Neural crest cell (in vitro differentiated cells): Measurements from ENCODE around the gene KNTC1. TPM values are rescaled to one million over a fixed set of nuclear protein-coding genes. Genes with fewer than 3 reads are reported as not detected.

ENCODE experiments used
- DNase-seq: peaks from one replicate; pipeline ENCODE4 v3.0.0; 2021; ENCODE audit warnings: low read depth, mixed read lengths, low spot score
- H3K27ac Mint-ChIP-seq: one replicate; pipeline ENCODE4 v1.8.0; 2021; ENCODE audit warnings: mild to moderate bottlenecking, mixed read lengths; ENCODE audit not compliant: unreplicated experiment
- H3K27me3 Mint-ChIP-seq: 2 replicates; pipeline ENCODE4 v1.8.0; 2021; ENCODE audit warnings: low read depth, mild to moderate bottlenecking, mixed read lengths
- H3K36me3 Mint-ChIP-seq: 2 replicates; pipeline ENCODE4 v1.8.0; 2021; ENCODE audit warnings: low read depth, mild to moderate bottlenecking, mixed read lengths
- H3K4me1 Mint-ChIP-seq: 2 replicates; pipeline ENCODE4 v1.8.0; 2021; ENCODE audit warnings: mixed read lengths
- H3K4me3 Mint-ChIP-seq: one replicate; pipeline ENCODE4 v1.8.0; 2021; ENCODE audit warnings: mild to moderate bottlenecking, mixed read lengths
- H3K9me3 Mint-ChIP-seq: 2 replicates; pipeline ENCODE4 v1.8.0; 2021; ENCODE audit warnings: mixed read lengths
- CTCF ChIP-seq: fragments of 200-600 bp; sonication (generic); conservative IDR thresholded peaks from 2 replicates; pipeline ENCODE4 v1.5.0; 2021; ENCODE audit warnings: antibody characterized with exemption, mild to moderate bottlenecking
- total RNA-seq: library from RNA; stranded (reverse); gene quantifications from 2 replicates; pipeline ENCODE4 v1.2.1, GENCODE V29; 2021

KNTC1 gene
- total RNA-seq, 1 donor from 2014 or later, result 111 TPM

DNA sequence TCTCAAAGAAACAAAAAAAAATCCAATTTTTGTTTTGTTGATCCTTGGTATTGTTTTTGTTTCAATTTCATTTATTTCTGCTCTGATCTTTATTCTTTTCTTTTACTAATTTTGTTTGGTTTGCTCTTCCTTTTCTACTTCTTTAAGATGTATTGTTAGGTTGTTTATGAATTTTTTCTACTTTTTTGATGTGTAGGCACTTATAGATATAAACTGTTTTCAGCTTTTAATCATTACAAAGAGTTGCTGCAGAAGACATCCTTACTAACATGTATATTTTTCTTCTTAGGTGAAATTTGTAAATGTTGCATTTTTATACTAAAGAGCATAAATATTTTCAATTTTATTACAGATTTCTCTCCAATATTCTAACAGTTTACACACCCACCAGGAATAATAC, 69.8 kb downstream of the KNTC1 start:
- H3K9me3 Mint-ChIP-seq, result no peaks in the 10 kb centered on the region
- H3K27me3 Mint-ChIP-seq, result no peaks in the 10 kb centered on the region
- H3K4me3 Mint-ChIP-seq, result no peak overlapping the region
- no peaks in the 10 kb centered on the region for H3K4me1 Mint-ChIP-seq
- no peak for DNase-seq
- peaks cover 18% of the 10 kb centered on the region for H3K36me3 Mint-ChIP-seq
- H3K27ac Mint-ChIP-seq, result no peak overlapping the region
- TF ChIP-seq CTCF, result no peak

DNA sequence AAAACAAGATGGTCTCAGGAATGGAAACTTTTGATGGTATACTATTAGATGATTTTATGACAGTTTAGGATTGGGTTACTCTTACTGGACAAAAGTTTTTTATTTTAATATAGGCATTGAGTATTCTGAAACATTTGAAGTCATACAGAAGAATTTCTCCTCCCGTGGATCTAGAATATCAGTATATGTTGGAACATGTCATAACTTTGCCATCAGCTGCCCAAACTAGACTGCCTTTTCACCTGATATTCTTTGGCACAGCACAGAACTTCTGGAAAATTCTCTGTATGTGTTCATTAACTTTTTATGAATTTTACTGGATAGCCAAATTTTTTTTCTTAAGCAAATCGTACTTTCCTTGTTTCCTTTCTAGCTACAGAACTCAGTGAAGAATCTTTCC, 75.4 kb downstream of the KNTC1 start:
- Mint-ChIP-seq H3K36me3 (peaks cover 14% of the 10 kb centered on the region), H3K4me3 (no peak overlapping the region), H3K9me3 (no peaks in the 10 kb centered on the region), H3K4me1 (no peaks in the 10 kb centered on the region), H3K27ac (no peak overlapping the region), H3K27me3 (no peaks in the 10 kb centered on the region)
- DNase-seq, result no peak
- TF ChIP-seq CTCF, result no peak

- no peak for TF ChIP-seq CTCF
- Mint-ChIP-seq H3K36me3 (peaks cover 12% of the 10 kb centered on the region), H3K27me3 (no peaks in the 10 kb centered on the region)
Measured at GRCh38 chr12:122604993-122605392, 77.9 kb downstream of the KNTC1 start.

GRCh38 chr12:122609732-122610131, 82.7 kb downstream of the KNTC1 start:
- DNase-seq, result no peak
- no peaks in the 10 kb centered on the region for H3K27me3 Mint-ChIP-seq
- peaks cover 9% of the 10 kb centered on the region for H3K36me3 Mint-ChIP-seq

More at GRCh38 chr12:122604993-122605392, 77.9 kb downstream of the KNTC1 start:
- H3K27ac Mint-ChIP-seq, result no peak overlapping the region
- no peak for DNase-seq
- no peaks in the 10 kb centered on the region for H3K9me3 Mint-ChIP-seq
- no peaks in the 10 kb centered on the region for H3K4me1 Mint-ChIP-seq
- H3K4me3 Mint-ChIP-seq, result no peak overlapping the region

GRCh38 chr12:122610207-122610606, 83.2 kb downstream of the KNTC1 start:
- no peaks in the 10 kb centered on the region for H3K9me3 Mint-ChIP-seq
- no peaks in the 10 kb centered on the region for H3K27me3 Mint-ChIP-seq
- peaks cover 12% of the 10 kb centered on the region for H3K36me3 Mint-ChIP-seq
- H3K4me3 Mint-ChIP-seq, result no peak overlapping the region
- no peak for DNase-seq
- no peak for TF ChIP-seq CTCF
- H3K4me1 Mint-ChIP-seq, result no peaks in the 10 kb centered on the region
- no peak overlapping the region for H3K27ac Mint-ChIP-seq

More at GRCh38 chr12:122609732-122610131, 82.7 kb downstream of the KNTC1 start:
- H3K4me1 Mint-ChIP-seq, result no peaks in the 10 kb centered on the region
- no peak overlapping the region for H3K27ac Mint-ChIP-seq
- no peaks in the 10 kb centered on the region for H3K9me3 Mint-ChIP-seq
- H3K4me3 Mint-ChIP-seq, result no peak overlapping the region
- no peak for TF ChIP-seq CTCF

DNA sequence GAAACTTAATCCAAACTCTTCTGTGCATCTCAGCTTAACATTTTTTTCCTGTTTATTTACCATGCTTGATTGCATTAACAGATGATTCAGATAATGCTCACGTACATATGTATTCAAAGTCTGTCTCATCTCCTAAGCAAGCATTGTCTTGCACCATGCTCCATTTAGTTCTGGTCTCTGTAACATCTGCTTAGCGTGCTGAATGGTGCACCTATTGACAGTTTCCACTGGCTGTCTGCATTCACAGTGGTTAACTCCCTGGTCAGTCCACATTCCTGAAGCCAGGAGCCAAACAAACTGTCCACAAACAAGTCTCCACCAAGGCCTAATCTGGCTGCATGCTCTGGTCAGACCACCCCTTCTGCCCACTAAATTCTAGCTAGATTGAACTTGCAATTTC, 83.9 kb downstream of the KNTC1 start:
- no peaks in the 10 kb centered on the region for H3K9me3 Mint-ChIP-seq
- H3K27me3 Mint-ChIP-seq, result no peaks in the 10 kb centered on the region
- H3K4me3 Mint-ChIP-seq, result no peak overlapping the region
- H3K4me1 Mint-ChIP-seq, result no peaks in the 10 kb centered on the region
- H3K27ac Mint-ChIP-seq, result no peak overlapping the region
- peaks cover 12% of the 10 kb centered on the region for H3K36me3 Mint-ChIP-seq
- DNase-seq, result no peak
- TF ChIP-seq CTCF, result no peak
